Hepatocyte (in vitro differentiated cells): ENCODE data around the gene CEP152. TPM values are rescaled to one million over a fixed set of nuclear protein-coding genes. Genes with fewer than 3 reads are reported as not detected.

ENCODE experiments used
- DNase-seq: peaks from one replicate; pipeline ENCODE4 v3.0.0-alpha.2; 2016; ENCODE audit warnings: low spot score
- H2AFZ ChIP-seq: fragments of 200-600 bp; sonication (generic); 2 replicates; pipeline ENCODE4 v1.6.0; 2016; ENCODE audit warnings: antibody characterized with exemption, mild to moderate bottlenecking
- H3K27ac ChIP-seq: fragments of 200-600 bp; sonication (generic); 2 replicates; pipeline ENCODE4 v1.5.1; 2016; ENCODE audit warnings: mild to moderate bottlenecking
- H3K27me3 ChIP-seq: fragments of 200-600 bp; sonication (generic); 2 replicates; pipeline ENCODE4 v1.6.1; 2016
- H3K36me3 ChIP-seq: fragments of 200-600 bp; sonication (generic); replicated peaks from 2 replicates; pipeline ENCODE4 v1.5.1; 2016; ENCODE audit warnings: low read depth; ENCODE audit not compliant: insufficient read depth
- H3K4me1 ChIP-seq: fragments of 200-600 bp; sonication (generic); 2 replicates; pipeline ENCODE4 v1.5.1; 2016; ENCODE audit warnings: mild to moderate bottlenecking, moderate library complexity; ENCODE audit not compliant: insufficient read depth
- H3K4me2 ChIP-seq: fragments of 200-600 bp; sonication (generic); 2 replicates; pipeline ENCODE4 v1.6.0; 2016
- H3K4me3 ChIP-seq: fragments of 200-600 bp; sonication (generic); 2 replicates; pipeline ENCODE4 v1.5.1; 2016; ENCODE audit warnings: mild to moderate bottlenecking
- H3K79me2 ChIP-seq: fragments of 200-600 bp; sonication (generic); 2 replicates; pipeline ENCODE4 v1.6.0; 2017; ENCODE audit warnings: mild to moderate bottlenecking
- H3K9me2 ChIP-seq: fragments of 200-600 bp; sonication (generic); replicated peaks from 2 replicates; pipeline ENCODE4 v1.6.0; 2017; ENCODE audit warnings: mild to moderate bottlenecking; ENCODE audit not compliant: insufficient read depth
- H3K9me3 ChIP-seq: fragments of 200-600 bp; sonication (generic); 2 replicates; pipeline ENCODE4 v1.5.1; 2016; ENCODE audit warnings: low read depth, mild to moderate bottlenecking
- H4K20me1 ChIP-seq: fragments of 200-600 bp; sonication (generic); 2 replicates; pipeline ENCODE4 v1.6.0; 2016; ENCODE audit warnings: mild to moderate bottlenecking; ENCODE audit not compliant: insufficient read depth, poor library complexity, severe bottlenecking
- CTCF ChIP-seq: fragments of 200-600 bp; sonication (generic); IDR thresholded peaks from 2 replicates; pipeline ENCODE4 v1.5.1; 2016; ENCODE audit warnings: antibody characterized with exemption, mild to moderate bottlenecking; ENCODE audit not compliant: poor library complexity
- EZH2 ChIP-seq: fragments of 200-600 bp; sonication (generic); IDR thresholded peaks from 2 replicates; pipeline ENCODE4 v1.6.1; 2016; ENCODE audit warnings: antibody characterized with exemption, mild to moderate bottlenecking, borderline replicate concordance
- EZH2phosphoT487 ChIP-seq: fragments of 200-600 bp; sonication (generic); IDR thresholded peaks from one replicate; pipeline ENCODE4 v1.6.1; 2018; ENCODE audit warnings: antibody characterized with exemption, mild to moderate bottlenecking, low read depth, moderate library complexity; ENCODE audit not compliant: unreplicated experiment, severe bottlenecking
- WGBS: methylation state at CpG from one replicate; pipeline ENCODE4 v1.1.6; 2016; ENCODE audit warnings: low lambda C conversion rate; ENCODE audit errors: missing lambda C conversion rate; 5-methylcytosine and 5-hydroxymethylcytosine counted together
- polyA plus RNA-seq: library from polyadenylated mRNA; unstranded; fragments of >200 nt; fragmentation: Nextera tagmentation; extraction: Ambion mirVana; gene quantifications from 2 replicates; pipeline ENCODE4 v1.2.1, GENCODE V29; 2016
- total RNA-seq: library from RNA; depleted of rRNA; stranded (reverse); fragments of >200 nt; gene quantifications from 2 replicates; pipeline ENCODE4 v1.2.3, GENCODE V29; 2014

The CEP152 gene
- total and polyA plus RNA-seq, 2 experiments from 2014 or later, result 4.7 to 6.3 TPM

GRCh38 chr15:48833526-48834239 lies 22.8 kb upstream of the CEP152 start:
- TF ChIP-seq EZH2 (no peak), EZH2phosphoT487 (no peak), CTCF (no peak)
- Histone ChIP-seq H3K4me2 (no peak overlapping the region), H3K4me3 (no peak overlapping the region), H3K27ac (no peak overlapping the region), H2AFZ (no peak overlapping the region), H3K4me1 (no peaks in the 10 kb centered on the region), H3K9me3 (no peaks in the 10 kb centered on the region), H3K27me3 (no peaks in the 10 kb centered on the region), H3K79me2 (no peaks in the 10 kb centered on the region), H3K36me3 (no peaks in the 10 kb centered on the region), H3K9me2 (no peaks in the 10 kb centered on the region), H4K20me1 (no peaks in the 10 kb centered on the region)
- no peak for DNase-seq

DNA sequence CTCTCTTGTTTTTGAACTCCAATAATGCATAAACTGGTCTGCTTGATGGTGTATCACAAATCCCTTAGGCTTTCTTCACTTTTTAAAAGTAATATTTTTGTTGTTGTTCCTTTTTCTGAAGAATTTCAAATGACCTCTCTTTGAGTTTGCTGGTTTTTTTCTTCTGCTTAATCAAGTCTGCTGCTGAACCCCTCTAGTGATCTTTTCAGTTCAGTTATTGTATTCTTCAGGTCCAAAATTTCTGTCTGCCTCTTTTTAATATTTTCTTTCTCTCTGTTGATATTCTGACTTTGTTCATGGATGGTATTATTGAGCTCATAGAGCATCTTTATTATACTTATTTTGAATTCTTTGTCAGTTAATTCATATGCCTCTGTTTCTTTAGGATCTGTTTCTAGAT lies 21.8 kb upstream of the CEP152 start:
- Histone ChIP-seq H3K4me3 (no peak overlapping the region), H3K4me1 (no peaks in the 10 kb centered on the region), H2AFZ (no peak overlapping the region), H3K27ac (no peak overlapping the region), H3K27me3 (no peaks in the 10 kb centered on the region), H3K9me3 (no peaks in the 10 kb centered on the region), H3K9me2 (no peaks in the 10 kb centered on the region), H3K36me3 (no peaks in the 10 kb centered on the region), H3K79me2 (no peaks in the 10 kb centered on the region), H4K20me1 (no peaks in the 10 kb centered on the region), H3K4me2 (no peak overlapping the region)
- DNase-seq, result no peak
- TF ChIP-seq CTCF (no peak), EZH2 (no peak), EZH2phosphoT487 (no peak)

- Histone ChIP-seq H3K4me1 (no peaks in the 10 kb centered on the region), H3K4me2 (no peak overlapping the region), H3K36me3 (no peaks in the 10 kb centered on the region), H3K27ac (no peak overlapping the region), H3K9me3 (no peaks in the 10 kb centered on the region), H3K9me2 (no peaks in the 10 kb centered on the region), H4K20me1 (no peaks in the 10 kb centered on the region), H2AFZ (no peak overlapping the region), H3K79me2 (no peaks in the 10 kb centered on the region), H3K27me3 (no peaks in the 10 kb centered on the region), H3K4me3 (no peak overlapping the region)
- no peak for DNase-seq
- TF ChIP-seq EZH2phosphoT487, result no peak
- no peak for TF ChIP-seq EZH2
- TF ChIP-seq CTCF, result no peak
Observed at GRCh38 chr15:48828906-48829305, 18.0 kb upstream of the CEP152 start.

DNA sequence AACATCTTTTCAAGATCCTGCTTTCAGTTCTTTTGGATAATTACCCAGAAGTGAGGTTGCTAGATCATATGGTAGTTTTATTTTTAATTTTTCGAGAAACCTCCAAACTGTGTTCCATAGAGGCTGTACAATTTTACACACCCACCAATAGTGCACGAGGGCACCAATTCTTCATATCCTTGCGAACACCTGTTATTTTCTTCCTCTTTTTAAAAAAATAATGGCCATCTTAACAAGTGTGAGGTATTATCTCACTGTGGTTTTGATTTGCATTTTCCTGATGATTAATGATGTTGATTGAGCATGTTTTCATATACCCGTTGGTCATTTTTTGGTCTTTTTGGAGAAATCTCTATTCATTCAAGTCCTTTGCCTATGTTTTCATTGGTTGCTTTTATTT lies 17.6 kb upstream of the CEP152 start:
- H3K27me3 ChIP-seq, result no peaks in the 10 kb centered on the region
- H3K4me3 ChIP-seq, result no peak overlapping the region
- no peak overlapping the region for H3K27ac ChIP-seq
- H3K9me2 ChIP-seq, result no peaks in the 10 kb centered on the region
- TF ChIP-seq EZH2 (no peak), EZH2phosphoT487 (no peak)
- no peaks in the 10 kb centered on the region for H3K79me2 ChIP-seq
- no peaks in the 10 kb centered on the region for H4K20me1 ChIP-seq
- H2AFZ ChIP-seq, result no peak overlapping the region
- DNase-seq, result no peak
- no peak overlapping the region for H3K4me2 ChIP-seq
- 95% methylated on average over 4 of the region's 4 CpGs for WGBS
- H3K4me1 ChIP-seq, result no peaks in the 10 kb centered on the region
- H3K9me3 ChIP-seq, result no peaks in the 10 kb centered on the region
- no peaks in the 10 kb centered on the region for H3K36me3 ChIP-seq
